NCI-H187 treated with DMSO at 0.1 percent for 48 hours (cell line): ENCODE data around the gene AGFG2.
"Not testable (repeated sequence)": the region's sequence is repeated elsewhere in the genome, so short reads cannot be mapped to it uniquely, and the experiment has no call there.

Source experiments
- DNase-seq: peaks from one replicate; lab custom pipeline; 2025; lab: John Stamatoyannopoulos, UW

The AGFG2 gene

GRCh38 chr7:100538654-100539435, at the start of gene AGFG2:
Gene AGFG2 (plus strand): TSS chr7:100539203. CDS start chr7:100539347, 144 bp downstream.
- peak; percentile 98 for DNase-seq

GRCh38 chr7:100489824-100490223, 49.2 kb upstream of the AGFG2 start:
- DNase-seq = peak; percentile 96

- DNase-seq = no peak
Measured at GRCh38 chr7:100490483-100491191, 48.4 kb upstream of the AGFG2 start.

DNA sequence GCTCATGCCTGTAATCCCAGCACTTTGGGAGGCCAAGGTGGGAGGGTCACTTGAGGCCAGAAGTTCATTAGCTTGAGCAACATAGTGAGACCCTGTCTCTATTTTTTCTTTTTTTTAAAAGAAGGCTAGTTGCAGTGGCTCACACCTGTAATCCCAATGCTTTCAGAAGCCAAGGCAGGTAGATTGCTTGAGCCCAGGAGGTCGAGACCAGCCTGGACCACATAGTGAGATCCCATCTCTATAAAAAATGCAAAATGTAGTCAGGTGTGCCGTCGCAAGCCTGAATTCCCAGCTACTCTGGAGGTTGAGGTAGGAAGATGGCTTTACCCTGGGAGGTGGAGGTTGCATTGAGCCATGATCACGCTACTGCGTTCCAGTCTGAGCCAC, 47.8 kb upstream of the AGFG2 start:
- DNase-seq = no peak

DNA sequence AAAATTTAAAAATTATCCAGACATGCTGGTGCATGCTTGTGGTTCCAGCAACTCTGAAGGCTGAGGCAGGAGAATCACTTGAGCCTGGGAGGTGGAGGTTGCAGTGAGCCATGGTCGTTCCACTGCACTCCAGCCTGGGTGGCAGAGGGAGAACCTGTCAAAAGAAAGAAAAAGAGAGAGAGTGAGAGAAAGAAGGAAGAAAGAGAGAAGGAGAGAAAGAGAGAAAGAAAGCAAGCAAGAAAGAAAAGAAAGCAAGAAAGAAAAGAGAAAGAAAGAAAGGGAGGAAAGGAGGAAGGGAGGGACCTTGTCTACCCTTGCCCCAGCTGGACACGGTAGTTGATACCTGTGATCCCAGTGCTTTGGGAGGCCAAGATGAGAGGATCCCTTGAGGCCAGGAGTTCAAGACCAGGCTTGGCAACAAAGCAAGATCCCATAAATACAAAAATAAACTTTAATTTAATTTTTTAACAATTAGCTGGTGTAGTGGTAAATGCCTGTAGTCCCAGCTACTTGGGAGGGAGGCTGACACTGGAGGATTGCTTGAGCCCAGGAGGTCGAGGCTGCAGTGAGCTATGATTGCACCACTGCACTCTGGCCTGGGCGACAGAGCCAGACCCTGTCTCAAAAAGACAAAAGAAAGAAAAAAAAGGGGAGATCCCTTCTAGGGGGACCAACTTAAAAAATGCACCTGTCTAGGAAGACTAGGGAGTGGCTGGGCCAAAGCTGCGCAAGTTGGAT, 46.1 kb upstream of the AGFG2 start:
- DNase-seq = no peak

GRCh38 chr7:100493476-100494264, 45.3 kb upstream of the AGFG2 start:
- no peak for DNase-seq

DNA sequence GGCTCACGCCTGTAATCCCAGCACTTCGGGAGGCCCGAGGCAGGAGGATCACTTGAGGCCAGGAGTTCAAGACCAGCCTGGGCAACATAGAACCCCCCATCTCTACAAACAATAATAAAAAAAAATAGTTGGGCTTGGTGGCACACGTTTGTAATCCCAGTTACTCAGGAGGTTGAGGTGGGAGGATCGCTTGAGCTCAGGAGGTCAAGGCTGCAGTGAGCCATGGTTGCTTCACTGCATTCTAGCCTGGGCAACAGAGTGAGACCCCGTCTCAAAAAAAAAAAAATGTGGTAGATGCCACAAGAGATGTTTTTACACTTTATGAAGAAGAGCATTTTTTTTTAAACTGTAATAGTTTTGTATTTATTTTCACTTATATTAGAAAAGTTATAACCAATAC, 42.5 kb upstream of the AGFG2 start:
- DNase-seq = no peak

- DNase-seq = not testable (repeated sequence)
Measured at GRCh38 chr7:100500743-100501142, 38.3 kb upstream of the AGFG2 start.

DNA sequence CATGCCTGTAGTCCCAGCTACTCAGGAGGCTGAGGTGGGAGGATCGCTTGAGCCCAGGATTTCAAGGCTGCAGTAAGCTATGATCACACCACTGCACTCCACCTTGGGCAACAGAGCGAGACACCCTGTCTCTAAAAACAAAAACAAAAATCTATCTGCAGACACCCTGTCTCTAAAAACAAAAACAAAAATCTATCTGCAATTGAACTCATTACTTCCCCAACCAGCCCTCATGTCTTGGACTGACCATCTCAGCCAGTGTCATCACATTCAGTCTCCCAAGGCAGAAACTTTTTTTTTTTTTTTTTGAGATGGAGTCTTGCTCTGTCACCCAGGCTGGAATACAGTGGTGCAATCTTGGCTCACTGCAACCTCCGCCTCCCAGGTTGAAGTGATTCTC, 35.0 kb upstream of the AGFG2 start:
- not testable (repeated sequence) for DNase-seq

GRCh38 chr7:100504887-100505611, 34.0 kb upstream of the AGFG2 start:
- no peak for DNase-seq

GRCh38 chr7:100506356-100506923, 32.6 kb upstream of the AGFG2 start:
- no peak for DNase-seq

- DNase-seq = no peak
Measured at GRCh38 chr7:100509231-100509630, 29.8 kb upstream of the AGFG2 start.

GRCh38 chr7:100510437-100511239, 28.4 kb upstream of the AGFG2 start:
- DNase-seq = no peak

- no peak for DNase-seq
Measured at GRCh38 chr7:100513212-100513810, 25.7 kb upstream of the AGFG2 start.

DNA sequence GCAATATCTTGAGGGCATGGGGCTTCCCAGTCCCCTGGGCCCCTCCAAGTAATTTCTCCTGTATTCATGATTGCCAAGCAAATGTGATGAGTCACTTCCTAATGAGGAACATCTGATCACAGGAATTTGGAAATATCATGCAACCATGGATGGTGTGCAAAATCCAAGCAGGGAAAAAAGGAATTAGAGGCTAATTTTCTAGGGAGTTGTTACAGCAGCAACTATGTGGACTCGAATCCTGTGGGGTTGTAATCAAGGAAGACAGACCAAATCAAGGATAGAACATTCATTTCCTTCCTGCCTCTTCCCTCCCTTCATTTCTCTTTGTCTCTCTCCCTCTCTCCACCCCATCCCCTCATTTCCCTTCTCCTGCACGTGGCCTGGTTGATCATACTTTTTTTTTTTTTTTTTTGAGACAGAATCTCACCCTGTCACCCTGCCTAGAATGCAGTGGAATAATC, 23.9 kb upstream of the AGFG2 start:
- DNase-seq = no peak

DNA sequence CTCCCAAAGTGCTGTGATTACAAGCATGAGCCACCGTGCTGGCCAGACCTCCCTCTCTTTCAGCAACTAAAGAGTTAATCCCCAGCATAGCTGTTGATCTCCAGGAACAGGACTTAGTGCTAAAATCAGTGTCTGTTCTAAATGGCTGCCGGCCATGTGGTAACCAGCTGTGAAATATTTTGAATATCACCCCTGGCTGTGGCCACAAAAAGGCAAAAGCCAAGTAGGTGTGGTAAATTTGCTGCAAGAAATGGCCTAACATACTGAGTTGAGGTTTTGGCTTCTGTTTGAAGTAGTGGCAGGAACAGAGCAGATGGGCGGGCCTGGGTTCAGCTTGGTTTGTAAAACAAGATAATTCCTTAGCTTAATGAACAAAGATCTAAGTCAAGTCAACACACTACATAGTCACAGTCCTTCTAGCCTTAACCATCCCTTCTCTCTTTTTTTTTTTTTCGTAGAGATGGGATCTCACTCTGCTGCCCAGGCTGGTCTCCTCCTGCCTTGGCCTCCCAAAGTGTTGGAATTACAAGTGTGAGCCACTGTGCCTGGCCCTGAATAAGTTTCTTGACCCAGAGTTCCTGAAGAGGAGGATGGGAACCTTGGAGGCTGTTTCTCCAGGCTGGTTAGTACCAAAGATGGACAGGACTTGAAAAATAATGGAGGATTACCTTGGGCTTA, 22.7 kb upstream of the AGFG2 start:
- no peak for DNase-seq

DNA sequence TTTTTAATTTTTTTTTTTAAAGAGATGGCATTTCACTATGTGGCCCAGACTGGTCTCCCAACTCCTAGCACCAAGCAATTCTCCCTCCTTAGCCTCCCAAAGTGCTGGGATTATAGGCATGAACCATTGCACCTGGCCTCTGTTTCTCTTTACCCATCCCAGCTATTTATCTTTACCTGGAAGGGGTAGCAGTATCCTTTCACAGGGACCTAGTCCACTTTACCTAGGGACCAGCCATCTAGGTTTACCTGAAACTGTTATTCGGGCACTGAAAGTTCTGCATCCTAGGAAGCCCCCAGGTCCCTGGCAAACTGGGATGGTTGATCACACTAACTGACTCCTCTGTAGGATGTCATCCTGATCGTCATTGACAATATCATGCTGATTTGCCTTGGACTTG, 21.7 kb upstream of the AGFG2 start:
- no peak for DNase-seq

GRCh38 chr7:100519580-100519979, 19.4 kb upstream of the AGFG2 start:
- DNase-seq = no peak

DNA sequence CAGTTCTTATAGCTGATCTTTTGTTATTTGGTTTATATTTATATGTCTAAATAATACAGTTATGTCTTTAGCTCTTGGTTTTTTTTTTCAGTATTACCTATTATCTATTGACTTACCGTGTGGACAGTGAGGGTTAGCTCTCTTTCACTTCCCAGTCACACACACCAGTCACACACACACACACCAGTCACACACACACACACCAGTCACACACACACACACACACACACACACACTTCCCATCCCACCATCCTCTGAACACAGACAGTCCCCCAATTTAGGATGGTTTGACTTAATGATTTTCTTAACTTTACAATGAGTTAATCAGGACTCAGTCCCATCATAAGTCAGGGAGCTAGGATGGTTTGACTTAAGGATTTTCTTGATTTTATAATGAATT, 18.9 kb upstream of the AGFG2 start:
- DNase-seq = no peak
